Activated CD4-positive, alpha-beta T cell treated with anti-CD3 and anti-CD28 coated beads, Interleukin-2, Interleukin-4, amounts not matched to agents 100 ng/mL and 50 ng/mL, durations not matched to agents 16 hours and 8 hours (primary cell): ENCODE results near the gene CHPF2.

Experiments
- DNase-seq: peaks from one replicate; pipeline ENCODE4 v3.0.0-alpha.2; 2020; ENCODE audit warnings: low spot score

The CHPF2 gene

DNA sequence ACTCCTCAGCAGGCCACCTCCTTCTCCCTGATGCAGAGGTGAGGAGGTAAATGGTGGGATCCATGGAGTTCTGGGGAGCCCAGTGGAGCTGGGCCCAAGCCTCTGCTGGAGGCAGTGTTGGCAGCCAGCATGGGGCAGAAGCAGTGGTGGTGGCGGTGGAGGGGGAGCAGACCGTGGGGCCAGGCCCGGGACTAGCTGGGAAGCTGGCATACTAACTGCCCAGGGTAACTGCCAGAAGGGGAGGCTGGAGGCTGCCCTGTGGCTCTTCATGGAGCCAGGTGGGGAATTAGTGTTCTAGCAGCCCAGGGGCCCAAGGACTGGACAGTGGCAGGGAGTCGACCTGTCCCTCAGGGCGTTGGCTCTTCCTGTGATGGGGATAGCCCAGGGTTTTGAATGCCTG is 32.3 kb downstream of the CHPF2 start:
- no peak for DNase-seq

DNA sequence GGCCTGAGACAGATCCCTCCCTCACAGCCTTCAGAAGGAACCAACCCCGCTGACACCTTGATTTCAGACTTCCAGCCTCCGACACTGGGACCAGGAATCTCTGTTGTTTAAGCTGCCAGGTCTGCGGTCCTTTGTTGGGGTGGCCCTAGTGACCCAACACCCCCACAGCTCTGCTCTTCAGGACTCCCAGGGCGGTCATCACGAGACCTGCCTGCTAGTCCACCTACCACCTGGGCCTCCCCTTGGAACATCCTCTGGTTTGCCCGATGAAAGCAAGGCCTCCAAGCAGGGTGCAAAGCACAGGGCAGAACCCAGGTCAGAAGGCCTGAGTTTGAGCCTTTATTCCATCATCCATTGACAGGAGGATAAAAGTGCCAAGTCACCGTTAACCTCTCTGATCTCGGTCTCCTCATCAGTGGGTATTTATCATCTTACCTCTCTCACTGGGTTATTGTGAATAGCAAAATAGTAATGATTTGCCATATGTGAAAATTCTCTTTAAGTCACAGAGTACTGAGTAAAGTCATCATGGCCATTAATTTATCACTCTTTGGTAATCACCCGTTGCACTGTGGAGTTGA is 33.2 kb downstream of the CHPF2 start:
- DNase-seq = no peak

DNA sequence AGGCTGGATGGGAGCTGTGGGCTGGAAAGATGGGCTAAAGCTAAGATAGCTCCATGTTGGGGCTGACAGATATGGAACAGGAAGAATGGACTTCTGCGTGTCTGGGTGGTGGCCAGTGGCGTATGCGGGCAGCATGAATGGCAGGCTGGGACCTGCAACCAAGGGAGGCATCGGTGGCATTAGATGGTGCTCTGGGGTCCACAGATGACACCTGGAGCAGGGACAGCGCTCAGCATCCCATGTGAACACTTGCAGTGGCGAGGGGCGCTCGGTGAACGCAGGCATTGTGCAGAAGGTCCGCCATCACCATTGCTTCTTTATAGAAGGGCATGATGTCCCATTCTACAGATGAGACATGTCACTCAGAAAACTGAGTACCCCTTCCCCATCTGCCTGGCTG is 37.2 kb downstream of the CHPF2 start:
- no peak for DNase-seq

DNA sequence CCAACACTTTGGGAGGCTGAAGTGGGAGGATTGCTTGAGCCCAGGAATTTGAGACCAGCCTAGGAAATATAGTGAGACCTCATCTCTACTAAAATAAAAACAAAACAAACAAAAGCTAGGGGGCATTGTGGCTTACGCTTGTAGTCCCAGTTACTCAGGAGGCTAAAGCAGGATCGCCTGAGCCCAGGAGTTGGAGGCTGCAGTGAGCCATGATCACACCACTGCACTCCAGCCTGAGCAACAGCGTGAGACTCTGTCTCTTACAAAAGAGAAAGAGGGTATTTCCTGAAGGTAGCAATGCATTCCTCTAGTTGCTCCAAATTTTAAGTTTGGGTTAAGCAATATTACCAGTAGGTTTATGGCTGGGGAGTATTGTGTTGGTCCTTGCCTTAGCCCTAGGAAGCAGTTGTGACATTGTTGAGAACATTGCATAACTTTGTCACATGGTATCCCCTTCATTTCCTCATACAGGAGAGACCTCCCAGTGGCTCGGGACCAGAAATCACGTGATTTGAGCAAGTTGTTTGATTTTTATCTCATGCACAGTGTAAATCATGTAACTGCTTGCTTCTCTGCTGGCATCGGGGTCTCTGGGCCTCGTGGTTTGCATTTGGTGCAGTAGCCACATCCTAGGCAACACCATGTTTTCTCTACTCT is 39.5 kb downstream of the CHPF2 start:
- no peak for DNase-seq

DNA sequence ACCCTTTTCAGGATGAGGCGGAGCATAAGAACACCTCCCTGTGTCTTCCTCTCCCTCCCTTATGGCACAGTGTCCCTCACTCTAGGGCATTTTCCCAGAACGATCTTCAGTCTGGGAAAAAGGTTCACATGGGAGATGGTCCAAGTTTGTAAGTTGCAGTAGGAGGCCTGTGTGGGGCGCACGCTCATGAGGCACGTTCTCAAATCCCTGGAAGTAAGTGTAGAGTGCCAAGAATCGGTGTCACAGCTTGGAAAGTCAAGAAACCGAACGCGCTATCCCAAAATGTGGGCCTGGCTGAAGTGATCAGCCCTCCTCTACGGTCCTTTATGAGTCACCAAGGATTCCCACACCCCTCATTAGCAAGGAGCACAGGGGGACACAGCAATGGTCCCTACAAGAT is 40.1 kb downstream of the CHPF2 start:
- no peak for DNase-seq

DNA sequence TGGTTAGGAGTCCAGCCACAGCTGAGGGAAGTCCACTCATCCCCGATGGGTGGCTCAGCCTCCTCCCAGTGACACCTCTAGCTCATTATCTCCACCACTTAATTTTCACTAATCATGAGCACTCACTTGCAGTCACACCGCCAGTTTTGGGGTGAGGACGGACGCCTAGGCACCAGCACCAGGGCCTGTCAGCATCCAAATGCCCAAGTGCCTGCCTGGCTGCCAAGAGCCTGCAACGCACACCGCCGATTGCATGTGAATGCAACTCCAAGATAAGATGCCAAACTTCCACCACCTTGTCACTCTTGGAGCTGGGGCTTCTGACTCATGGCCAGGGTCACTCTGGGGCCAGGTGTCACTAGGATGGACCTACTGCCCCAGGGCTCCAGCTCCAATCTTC is 40.6 kb downstream of the CHPF2 start:
- no peak for DNase-seq

DNA sequence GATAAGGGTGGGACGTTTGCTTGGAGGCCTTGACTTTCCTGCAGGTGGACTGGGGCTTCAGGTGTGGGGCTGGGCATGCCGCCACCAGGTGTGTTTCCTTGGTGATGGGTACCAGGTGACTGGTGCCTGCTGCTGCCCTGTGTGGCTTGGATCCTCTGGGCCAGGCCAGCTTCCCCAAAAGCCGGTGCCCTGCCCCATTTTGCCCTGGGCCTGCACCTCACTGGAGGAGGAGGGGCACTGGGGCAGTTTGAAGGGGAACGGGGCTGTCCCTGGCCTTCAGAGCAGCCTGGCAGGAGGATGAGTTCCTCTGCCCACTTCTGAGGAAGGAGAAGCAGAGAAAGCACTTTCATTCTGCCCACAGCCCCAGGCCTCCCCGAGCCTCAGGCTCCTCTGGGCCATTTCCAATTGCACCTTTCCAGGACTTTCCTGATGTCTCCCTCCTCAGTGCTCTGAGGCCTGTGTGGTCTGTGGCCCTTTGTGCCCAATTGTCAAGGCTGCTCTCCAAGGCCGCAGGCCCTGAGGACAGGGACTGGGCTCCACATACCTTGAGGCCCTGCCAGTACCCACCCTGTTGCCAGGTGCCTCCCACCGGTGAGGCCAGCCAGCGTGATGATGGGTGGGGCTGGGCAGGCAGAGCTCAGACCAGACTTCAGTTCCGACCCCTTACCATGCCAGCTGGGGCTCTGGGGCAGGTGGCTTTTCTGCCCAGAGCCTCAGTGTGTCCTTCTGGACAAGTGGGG is 41.5 kb downstream of the CHPF2 start:
- no peak for DNase-seq

DNA sequence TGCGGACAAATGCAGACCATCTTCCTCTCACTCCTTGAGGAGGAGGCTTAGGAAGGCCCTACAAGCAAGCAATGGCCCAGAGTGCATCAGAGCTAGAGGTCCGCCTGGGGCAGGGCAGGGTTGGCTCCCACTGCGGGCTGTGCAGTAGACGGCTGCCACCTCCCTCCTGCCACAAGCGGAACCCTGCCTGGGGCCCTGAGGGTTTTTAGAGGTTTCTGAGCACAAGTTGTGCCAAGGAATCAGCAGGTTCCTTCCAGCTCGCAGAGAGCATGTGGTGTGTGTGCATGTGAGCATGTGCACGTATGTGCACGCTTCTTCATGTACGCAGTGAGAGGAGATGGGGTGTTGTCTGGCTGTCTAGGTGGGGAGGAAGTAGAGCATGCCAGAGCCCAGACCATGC is 42.1 kb downstream of the CHPF2 start:
- no peak for DNase-seq

DNA sequence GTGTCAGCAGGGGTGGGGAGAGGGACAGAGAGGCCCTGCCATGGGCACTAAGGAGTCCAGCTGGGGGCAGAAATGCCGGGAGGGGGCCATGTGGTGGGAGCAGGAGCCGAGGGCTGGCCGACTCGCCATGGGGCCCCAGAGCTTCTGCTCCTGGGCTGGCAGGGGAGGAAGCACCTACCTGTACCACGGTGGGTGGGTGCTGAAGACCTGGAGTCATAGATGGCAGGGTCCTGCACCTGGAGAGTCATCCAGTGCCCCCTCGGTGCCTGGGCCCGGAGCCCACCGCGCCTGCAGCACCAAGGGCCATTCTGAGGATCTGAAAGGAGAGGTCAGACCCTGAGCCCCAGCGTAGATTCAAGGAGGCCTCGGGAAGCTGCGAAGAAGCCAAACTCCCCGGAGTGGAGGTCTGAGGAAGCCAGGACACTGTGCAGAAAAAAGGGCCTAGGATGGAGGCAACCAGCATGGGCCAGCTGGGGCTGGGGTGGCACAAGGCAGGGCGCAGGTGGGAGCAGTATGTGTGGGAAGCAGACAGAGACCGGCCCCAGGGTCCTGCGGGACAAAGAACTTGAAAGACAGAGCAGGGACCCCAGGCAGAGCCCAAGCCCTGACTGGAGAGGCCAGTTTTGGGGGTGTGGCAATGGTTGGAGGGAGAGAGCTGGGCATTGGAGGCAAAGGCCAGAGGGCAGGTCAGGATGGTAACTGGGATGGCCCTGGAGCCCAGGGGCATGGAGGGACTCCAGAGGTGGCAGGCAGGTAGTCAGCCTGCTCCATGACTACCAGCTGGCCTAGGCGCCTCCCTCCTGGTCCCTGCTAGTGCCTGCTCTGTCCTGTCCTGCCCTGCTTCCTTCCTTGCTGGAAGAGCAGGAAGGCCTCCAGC is 42.9 kb downstream of the CHPF2 start:
- no peak for DNase-seq

DNA sequence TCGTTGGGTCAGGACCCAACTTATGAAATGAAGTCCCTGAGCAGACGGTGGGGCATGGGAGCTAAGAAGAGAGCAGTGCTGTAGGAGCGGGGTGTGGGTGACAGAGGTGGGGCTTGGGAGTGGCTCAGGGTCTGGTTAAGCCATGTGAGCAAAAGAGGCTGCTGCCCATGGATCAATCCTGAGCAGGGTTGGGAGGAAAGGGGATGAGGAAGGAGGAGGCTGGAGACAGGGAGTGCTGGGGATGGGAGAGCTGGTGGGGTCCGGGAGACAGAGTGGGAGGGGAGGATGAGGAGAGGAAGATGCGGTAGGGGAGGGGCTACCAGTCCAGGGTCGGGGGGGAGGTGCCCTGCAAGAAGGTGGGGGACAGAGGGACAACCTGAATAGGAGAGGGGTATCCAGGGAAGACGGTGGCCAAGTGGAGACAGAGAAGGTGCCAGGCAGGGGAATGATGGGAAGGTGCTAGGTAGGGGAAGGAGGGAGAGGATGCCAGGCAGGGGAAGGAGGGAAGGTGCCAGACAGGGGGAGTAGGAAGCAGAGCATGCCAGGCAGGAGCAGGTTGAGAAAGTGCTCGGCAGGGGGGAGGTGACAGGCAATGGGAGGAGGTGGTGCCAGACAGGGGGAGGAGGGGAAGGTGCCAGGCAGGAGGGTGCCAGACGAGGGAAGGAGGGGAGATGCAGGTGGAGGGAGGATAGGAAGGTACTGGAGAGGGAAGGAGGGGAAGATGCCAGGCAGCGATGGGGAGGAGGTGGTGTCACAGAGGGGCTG is 43.7 kb downstream of the CHPF2 start:
- no peak for DNase-seq

DNA sequence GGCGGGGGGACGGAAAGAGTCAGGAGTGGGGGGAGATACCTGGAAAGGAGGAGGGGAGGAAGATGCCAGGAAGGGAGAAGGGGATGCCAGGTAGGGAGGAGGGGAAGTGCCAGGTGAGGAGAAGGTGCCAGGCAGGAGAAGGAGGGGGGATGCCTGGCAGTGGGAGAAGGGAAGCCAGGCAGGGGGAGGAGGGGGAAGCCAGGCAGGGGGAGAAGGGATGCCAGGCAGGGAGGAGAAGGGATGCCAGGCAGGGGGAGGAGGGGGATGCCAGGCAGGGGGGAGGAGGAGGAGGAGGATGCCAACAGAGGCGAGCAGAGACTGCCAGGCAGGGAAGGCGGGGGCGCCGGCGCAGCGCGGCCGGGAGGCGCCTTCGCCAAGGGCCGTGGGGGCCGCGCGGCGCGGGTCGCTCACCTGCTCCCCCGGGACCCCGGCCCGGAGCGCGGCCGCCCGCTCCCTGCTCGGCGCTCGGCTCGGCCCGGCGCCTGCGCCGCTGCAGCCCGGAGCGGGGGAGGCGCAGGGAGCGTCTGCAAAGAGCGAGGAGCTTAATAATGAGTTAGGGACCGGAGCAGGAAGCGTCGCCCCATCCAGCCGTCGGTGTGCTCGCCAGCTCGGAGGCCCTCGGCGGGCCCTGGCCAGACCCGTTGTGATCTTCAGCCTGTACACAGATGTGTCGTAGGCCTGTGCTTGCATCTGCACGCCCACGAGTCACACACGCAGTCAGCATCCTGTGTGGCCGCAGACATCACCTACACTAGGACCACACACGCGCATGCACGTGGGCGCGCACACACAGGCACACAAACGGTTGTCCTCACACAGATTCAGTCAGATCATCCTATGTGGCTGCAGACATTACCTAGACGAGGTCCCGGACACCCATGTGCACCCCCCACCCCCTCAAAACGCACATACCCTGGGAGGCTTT is 44.6 kb downstream of the CHPF2 start:
- peak; percentile 53 for DNase-seq

DNA sequence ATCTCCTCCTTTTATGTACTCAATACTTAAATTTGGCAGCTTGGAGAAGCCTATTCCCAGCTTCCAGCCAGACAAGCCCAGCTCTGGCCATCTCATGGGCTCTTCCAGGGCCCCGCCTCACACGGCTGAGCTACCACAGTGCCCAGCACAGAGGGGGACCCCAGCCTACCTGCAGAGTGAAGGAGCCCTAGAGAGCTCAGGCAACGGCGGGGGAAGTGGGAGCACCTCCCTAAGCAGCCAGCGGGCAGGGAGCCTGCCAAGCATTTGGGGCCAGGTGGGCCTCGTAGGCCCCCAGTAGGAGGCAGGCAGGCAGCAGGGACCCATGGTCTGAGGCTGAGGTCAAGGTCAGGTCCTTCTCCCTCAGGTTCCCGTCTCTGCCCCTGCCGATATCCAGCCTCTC is 45.3 kb downstream of the CHPF2 start:
- DNase-seq = no peak

DNA sequence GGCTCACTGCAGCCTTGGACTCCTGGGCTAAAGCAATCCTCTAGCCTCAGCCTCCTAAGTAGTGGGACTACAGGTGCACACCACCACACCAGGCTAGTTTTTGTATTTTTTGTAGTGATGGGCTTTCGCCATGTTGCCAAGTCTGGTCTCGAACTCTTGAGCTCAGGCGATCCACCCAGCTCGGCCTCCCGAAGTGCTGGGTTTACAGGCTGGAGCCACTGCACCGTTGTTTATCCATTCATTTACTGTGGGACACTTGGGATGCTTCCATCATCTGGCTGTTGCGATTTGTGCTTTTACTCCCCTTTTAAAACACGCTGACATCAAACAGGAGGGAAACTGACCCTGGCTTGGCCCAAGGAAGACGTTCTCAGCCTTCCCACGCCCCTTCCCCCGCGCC is 46.7 kb downstream of the CHPF2 start:
- DNase-seq = no peak

DNA sequence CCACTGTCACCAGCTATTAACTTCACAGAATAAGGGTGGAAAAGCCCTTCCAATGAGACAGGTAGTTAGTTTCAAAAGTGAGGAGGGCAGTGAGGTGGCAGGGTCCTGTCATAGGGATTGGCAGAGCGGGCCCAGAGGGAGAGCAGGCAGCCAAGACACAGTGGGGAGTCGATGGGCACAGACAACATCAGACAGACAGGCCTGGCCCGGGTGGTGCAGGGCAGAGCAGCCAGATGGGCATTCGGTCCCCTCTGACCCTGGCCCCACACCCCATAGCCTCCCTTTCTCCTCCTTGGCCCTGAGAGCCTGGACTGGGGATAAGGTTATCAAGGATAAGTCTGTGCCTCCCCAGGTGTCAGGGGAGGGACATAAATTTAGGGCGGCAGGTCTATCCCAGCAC is 47.6 kb downstream of the CHPF2 start:
- no peak for DNase-seq

DNA sequence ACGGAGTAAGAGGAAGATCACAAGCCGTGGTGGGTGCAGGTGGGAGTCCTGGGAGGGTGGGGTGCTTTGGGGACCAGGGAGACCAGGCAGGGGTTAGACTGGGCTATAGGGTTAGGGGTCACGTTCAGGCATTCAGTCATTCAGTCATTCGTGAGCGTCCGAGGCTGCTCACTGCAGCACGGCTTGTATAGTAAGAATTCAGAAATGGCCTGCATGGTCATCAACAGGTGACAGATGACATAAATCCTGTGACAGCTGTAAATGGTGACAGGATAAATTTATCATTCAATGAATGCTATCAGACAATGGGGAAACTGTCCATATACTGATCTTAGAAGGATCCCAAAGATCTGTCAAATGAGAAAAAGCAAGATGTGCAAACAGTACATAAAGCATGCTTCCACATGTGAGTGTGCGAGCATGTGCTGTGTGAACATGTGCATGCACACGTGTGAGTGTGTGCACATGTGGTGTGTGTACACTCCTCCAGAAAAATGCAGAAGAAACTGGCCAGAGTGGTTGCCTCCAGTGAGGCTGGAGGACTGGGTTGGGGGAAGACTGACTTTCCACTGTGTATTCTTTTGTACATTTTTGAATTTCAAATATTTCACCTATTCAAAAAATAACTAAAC is 48.2 kb downstream of the CHPF2 start:
- no peak for DNase-seq

DNA sequence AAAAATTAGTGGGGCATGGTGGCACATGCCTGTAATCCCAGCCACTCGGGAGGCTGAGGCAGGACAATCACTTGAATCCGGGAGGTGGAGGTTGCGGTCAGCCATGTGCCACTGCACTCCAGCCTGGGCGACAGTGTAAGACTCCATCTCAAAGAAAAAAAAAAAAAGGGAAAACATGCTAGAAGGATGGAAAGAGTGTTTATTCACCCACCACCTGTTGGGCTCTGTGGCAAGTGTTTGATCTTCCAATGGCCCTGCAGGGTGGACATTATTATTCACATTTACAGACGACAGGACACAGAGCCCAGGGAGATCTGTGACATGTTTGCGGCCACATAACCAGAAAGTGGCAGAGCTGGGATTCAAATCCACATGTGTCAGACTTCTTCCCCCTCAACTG is 49.4 kb downstream of the CHPF2 start:
- DNase-seq = no peak

DNA sequence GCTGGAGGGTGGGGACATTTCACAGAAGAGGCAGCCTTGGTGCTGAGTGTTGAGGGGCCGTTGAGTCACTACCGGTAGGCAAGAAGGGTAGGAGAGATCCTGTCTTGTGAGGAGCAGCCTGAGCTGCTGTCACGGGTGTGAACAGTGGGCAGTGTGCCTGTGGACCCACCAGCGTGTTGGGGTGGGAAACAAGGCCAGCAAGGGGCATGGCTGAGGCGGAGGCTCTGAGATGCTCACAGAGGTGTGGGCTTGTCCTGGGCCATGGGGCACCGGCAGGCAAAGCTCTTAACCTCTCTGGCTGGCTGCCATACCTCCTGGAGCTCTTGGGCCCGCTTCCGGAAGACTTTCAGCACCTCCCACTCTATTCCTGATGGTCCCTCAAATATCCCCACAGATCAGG is 49.8 kb downstream of the CHPF2 start:
- DNase-seq = no peak

DNA sequence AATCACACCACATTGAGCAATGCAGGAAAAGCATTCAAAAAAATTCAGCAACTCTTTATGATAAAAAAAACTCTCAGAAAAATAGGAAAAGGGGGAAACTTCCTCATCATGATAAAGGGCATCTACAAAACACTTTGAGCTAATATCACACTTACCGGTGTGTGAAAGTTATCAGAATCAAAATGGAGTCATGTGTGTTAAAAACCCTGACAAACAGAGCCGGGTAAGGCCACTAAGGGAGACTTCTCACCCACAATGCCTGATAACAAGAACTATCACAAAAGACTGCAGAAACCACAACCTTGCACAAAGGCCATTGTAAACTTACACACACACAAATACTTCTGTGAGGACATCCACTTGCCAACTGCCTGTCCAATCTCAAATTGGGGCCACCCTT is 51.0 kb downstream of the CHPF2 start:
- DNase-seq = no peak

DNA sequence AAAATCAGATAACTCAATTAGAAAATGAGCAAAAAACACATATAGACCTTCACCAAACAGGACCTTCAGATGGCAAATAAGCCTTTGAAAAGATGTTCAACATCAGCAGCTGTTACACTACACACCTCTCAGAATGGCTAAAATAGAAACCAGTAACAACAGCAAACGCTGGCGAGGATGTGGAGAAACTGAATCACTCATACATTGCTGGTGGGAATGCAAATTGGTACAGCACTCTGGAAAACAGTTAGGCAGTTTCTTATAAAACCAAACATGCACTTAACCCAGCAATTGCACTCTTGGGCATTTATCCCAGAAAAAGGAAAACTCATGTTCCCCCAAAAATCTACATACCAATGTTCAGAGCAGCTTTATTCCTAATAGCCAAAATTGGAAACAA is 53.9 kb downstream of the CHPF2 start:
- peak; percentile 21 for DNase-seq
